HG02943 (cell line): ENCODE measurements around the gene LHX5.

Experiments
- ATAC-seq: cut with Tn5 transposase; IDR thresholded peaks from one replicate; pipeline ENCODE4 v1.9.1; 2021; ENCODE audit warnings: mild to moderate bottlenecking, low read depth, moderate library complexity; ENCODE audit not compliant: unreplicated experiment

Gene LHX5

GRCh38 chr12:113478351-113479011, 6.8 kb upstream of the LHX5 start:
- ATAC-seq, result no peak

- ATAC-seq, result no peak
Measured at GRCh38 chr12:113477842-113478215, 6.2 kb upstream of the LHX5 start.

GRCh38 chr12:113477171-113477841, 5.6 kb upstream of the LHX5 start:
- ATAC-seq, result no peak

DNA sequence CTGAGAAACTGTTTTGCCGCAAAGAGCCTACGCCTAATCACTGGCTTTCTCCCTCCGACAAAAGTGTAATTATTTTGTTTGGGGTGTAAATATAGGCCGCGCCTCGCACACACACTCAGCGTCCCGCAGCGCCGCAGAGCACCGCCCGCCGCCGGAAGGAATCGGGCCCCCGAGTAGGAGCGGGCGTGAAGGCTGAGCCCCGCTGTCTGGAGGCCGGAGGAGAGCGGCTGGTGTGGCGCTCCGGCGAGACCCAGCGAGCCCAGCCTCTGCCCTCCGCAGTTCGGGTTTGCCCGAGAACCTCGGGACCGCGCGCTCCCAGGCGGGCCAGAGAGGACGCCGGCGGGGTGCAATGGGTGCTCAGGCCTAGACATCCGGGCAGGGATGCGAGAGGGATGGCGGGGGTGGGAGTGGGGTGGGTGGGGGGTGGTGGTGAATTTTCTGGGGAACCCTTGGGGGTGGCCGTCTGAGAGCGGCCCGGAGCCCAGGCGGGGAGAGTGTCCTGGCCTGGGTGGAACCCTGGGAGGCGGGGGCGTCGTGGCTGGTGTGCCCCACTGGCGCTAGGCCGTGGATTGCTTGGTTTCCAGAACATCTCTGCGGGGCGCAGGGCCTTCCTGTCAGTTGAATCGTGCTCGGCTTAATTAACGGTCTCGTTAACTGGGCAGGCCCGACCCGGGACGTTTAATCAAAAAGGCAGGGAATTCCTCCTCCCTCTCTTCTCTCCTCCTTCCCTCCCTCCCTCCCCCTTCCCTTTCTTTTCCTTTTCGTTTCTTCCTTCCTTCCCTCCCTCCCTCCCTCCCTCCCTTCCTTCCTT, 4.7 kb upstream of the LHX5 start:
- no peak for ATAC-seq

DNA sequence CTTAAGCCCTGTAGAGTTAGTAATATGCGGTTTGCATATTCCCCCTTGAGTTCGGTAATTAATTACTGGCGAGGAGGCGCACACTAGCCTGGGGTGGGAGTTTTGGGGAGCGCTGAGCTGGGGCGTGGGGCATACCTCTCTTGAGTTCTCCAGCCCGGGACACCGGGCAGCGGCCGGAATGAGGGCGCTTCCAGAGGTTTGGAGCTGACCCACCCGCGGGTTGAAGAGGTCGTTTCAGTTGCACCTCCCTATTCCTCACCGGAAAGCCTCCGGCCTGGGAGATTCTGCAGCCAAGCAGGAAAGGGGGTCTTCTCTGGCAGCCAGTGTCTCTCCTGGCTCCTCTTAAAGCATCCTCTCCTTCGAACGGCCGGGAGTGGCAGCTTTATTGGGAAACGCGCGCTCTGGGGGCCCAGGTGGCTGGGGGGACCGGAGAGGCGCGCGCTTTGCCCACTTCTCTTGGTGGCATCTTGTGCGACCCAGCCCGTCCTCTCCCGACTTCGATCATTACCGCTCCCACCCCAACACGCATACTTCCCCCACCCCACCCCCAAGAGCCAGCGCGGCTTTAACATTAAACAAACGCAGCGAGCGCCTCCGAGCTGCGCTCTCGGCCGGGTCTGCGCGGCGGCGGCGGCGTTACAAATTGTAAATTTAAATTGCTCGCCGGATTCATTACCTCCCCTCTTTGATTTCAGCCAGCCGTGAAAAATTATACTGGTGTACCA, 3.9 kb upstream of the LHX5 start:
- ATAC-seq, result no peak

GRCh38 chr12:113474635-113475436, 3.2 kb upstream of the LHX5 start:
- no peak for ATAC-seq

GRCh38 chr12:113473942-113474341, 2.3 kb upstream of the LHX5 start:
- no peak for ATAC-seq

DNA sequence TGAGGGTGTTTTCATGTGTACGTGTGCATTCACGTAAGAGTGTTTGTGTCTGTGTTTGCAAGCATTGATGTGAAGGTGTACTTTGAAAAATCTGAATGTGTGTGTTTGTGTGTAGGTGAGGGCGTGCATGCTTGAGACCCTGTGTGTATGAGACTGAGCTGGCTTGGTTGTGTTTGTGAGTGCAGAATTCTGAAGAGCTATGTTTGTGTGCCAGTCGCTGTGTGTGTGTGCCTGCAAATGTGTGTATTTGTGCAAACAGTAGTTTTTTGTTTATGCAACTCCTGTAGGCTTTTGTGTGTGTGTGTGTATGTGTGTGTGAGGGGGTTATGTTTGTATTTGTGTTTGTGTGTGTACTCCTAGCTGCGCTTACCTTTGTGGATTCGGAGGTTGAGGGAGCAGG, 1.7 kb upstream of the LHX5 start:
- no peak for ATAC-seq

DNA sequence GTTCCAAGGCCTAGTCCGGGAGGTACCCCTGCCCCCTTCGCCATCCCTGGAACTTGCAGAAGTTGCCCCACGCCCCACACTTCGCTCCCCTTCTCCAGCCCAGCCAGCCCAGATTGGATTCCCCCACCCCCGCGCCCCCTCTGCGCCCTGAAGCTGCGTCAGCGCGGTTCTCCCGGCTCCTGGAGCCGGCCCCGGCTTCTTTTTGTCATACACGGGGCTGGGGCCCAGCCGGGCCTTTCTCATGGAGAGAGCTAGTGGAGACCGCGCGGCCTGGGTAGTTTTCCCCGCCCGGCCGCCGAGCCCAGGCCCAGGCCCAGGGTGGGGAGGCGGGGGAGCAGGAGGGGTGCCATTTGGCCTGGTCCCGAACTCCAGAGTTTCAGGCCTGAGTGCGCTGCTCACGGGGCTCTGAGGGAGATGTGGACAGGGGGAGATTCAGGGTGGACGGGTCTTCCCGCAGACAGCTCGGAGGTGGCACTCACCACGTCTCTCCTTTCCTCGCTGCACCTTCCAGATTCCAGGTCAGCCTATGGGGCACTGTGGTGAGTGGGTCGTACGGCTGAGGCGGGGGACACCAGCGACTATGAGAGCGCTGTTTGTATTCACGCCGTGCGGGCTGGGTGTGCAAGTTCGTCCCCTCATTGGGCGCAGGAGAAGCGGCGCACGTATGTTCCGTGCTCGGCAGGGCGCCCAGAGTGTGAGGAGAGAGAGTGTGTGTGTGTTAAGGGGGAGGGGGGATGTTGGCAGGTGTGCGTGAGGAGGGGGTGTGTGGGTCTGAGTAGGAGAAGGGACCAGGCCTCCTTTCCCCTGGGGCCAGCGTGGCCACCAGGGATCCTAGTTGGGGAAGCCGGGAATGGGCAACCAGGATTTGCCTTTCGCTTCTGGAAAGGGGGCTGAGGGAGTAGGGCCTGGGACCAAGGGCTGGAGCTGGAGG, 785 bp upstream of the LHX5 start:
- ATAC-seq, result no peak

GRCh38 chr12:113470871-113471618, 626 bp downstream of the LHX5 start:
- no peak for ATAC-seq

- no peak for ATAC-seq
Measured at GRCh38 chr12:113469949-113470743, 1.5 kb downstream of the LHX5 start.

GRCh38 chr12:113469224-113469948, 2.3 kb downstream of the LHX5 start:
- no peak for ATAC-seq

- ATAC-seq, result no peak
Measured at GRCh38 chr12:113468365-113469223, 3.1 kb downstream of the LHX5 start.

GRCh38 chr12:113467502-113468364, 3.9 kb downstream of the LHX5 start:
- no peak for ATAC-seq

- ATAC-seq, result no peak
Measured at GRCh38 chr12:113467142-113467501, 4.5 kb downstream of the LHX5 start.
